IPS-18a (cell line): ENCODE data around the gene PLPPR4.

ENCODE experiments used
- H3K27ac ChIP-seq: one replicate; pipeline ENCODE4 v1.5.1; 2013; ENCODE audit warnings: low read length
- H3K27me3 ChIP-seq: one replicate; pipeline ENCODE4 v1.6.1; 2013; ENCODE audit warnings: mild to moderate bottlenecking, low read length; ENCODE audit not compliant: control insufficient read depth, insufficient read depth
- H3K36me3 ChIP-seq: one replicate; pipeline ENCODE4 v1.6.1; 2013; ENCODE audit warnings: low read depth, low read length; ENCODE audit not compliant: control insufficient read depth
- H3K4me1 ChIP-seq: one replicate; pipeline ENCODE4 v1.6.1; 2013; ENCODE audit warnings: low read depth, low read length; ENCODE audit not compliant: control insufficient read depth
- H3K4me3 ChIP-seq: one replicate; pipeline ENCODE4 v1.5.1; 2013; ENCODE audit warnings: low read length
- H3K9ac ChIP-seq: one replicate; pipeline ENCODE4 v1.6.1; 2013; ENCODE audit warnings: mild to moderate bottlenecking, low read length, moderate library complexity
- H3K9me3 ChIP-seq: one replicate; pipeline ENCODE4 v1.6.1; 2013; ENCODE audit warnings: low read depth, low read length; ENCODE audit not compliant: control insufficient read depth

Gene PLPPR4

DNA sequence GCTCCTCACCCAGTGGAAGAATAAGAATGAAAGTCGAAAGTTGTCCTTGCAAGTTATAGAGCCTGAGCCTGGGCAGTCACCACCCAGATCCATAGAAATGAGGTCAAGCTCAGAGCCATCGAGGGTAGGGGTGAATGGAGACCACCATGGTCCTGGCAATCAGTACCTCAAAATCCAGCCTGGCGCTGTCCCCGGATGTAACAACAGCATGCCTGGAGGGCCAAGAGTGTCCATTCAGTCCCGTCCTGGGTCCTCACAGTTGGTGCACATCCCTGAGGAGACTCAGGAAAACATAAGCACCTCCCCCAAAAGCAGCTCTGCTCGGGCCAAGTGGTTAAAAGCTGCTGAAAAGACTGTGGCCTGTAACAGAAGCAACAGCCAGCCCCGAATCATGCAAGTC lies 41.8 kb downstream of the PLPPR4 start:
- Histone ChIP-seq H3K27me3 (no peaks in the 10 kb centered on the region), H3K9ac (no peak overlapping the region), H3K27ac (no peak overlapping the region), H3K9me3 (no peaks in the 10 kb centered on the region), H3K36me3 (no peaks in the 10 kb centered on the region), H3K4me3 (no peak overlapping the region), H3K4me1 (no peaks in the 10 kb centered on the region)

DNA sequence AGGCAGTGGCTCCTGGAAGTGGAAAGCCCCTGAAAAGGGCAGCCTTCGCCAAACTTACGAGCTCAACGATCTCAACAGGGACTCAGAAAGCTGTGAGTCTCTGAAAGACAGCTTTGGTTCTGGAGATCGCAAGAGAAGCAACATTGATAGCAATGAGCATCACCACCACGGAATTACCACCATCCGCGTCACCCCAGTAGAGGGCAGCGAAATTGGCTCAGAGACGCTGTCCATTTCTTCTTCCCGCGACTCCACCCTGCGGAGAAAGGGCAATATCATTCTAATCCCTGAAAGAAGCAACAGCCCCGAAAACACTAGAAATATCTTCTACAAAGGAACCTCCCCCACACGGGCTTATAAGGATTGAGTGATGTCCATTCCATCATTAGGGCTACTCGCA lies 42.4 kb downstream of the PLPPR4 start:
- H3K27me3 ChIP-seq, result no peaks in the 10 kb centered on the region
- no peaks in the 10 kb centered on the region for H3K9me3 ChIP-seq
- H3K36me3 ChIP-seq, result no peaks in the 10 kb centered on the region
- H3K27ac ChIP-seq, result no peak overlapping the region
- H3K4me1 ChIP-seq, result no peaks in the 10 kb centered on the region
- H3K9ac ChIP-seq, result no peak overlapping the region
- no peak overlapping the region for H3K4me3 ChIP-seq

DNA sequence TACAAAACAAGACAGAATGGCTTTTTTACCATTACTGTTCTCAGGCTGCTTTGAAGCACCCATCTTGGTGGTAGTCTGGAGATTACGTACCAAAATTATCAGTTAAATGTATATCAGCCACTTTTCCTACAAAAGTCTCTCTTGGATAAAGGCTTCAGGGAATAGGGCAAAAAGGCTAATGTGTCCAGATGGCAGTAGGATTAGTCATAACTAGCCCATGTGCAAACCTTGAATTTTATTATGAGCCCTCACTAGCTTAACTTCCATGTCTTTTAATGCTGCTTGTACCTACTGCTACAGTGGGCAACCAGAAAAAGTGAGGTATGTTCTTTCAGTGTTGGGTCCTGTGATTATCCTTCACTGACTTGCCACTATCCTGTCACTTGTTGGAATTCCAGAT lies 51.0 kb downstream of the PLPPR4 start:
- Histone ChIP-seq H3K9me3 (no peaks in the 10 kb centered on the region), H3K4me3 (no peak overlapping the region), H3K36me3 (no peaks in the 10 kb centered on the region), H3K4me1 (no peaks in the 10 kb centered on the region), H3K27ac (no peak overlapping the region), H3K27me3 (no peaks in the 10 kb centered on the region), H3K9ac (no peak overlapping the region)

DNA sequence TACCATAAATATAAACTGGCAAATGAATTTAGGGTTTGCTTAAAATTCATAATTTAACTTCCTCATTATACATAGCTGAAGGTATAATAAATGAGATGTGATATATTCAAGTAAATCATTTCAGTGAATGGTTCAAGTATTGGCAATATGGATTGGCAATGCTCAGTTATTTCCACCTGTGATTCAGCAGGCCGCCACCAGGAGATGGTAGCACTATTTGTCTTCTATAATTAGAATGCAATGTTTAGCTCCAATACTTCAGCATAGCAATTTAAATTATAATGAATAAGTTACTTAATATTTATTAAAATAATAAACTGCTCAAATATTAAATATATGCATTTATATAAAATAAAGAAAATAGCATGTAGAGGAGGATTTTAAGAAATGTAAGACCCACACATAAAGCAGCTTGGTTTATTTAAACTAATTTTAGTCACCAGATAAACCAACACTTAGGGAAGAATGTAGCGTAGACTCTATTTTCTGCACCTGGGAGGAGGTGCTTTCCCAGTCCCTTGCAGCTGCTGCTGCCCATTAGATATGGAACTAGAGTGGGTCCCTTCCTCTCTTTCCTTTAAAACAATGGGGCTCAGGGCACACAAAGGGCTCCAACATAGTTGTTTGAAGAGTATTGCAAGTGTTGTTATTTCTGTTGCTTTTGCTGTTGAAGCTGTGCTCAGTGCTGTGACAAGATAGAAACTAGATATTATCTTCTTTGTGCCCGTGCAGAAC lies 62.1 kb downstream of the PLPPR4 start:
- H3K4me3 ChIP-seq, result no peak overlapping the region
- H3K27ac ChIP-seq, result no peak overlapping the region
- H3K27me3 ChIP-seq, result no peaks in the 10 kb centered on the region
- H3K9ac ChIP-seq, result peak overlapping the region; percentile 24
- H3K9me3 ChIP-seq, result no peaks in the 10 kb centered on the region
- H3K36me3 ChIP-seq, result no peaks in the 10 kb centered on the region
- H3K4me1 ChIP-seq, result peaks cover 24% of the 10 kb centered on the region

DNA sequence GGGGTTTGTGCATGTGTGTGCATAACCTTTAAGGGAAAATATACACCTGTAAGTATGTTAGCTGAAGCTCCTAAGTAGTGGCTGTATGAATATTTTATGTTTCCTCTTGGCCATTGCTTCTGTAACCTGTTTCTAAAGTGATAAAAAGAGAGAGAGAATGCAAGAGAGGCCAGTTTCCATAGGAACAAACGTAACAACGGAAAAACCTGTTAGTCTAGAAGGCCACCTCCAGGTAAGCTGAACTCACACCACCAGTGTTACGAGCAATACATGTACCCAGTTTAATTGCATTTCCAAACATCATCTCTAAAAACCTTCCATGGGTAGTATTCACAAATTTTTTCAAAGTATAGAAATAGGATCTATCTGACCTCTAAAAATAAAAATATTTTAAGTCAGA lies 63.1 kb downstream of the PLPPR4 start:
- Histone ChIP-seq H3K27ac (peak overlapping the region; percentile 8), H3K36me3 (no peaks in the 10 kb centered on the region), H3K4me3 (peak overlapping the region; percentile 15), H3K9ac (peak overlapping the region; percentile 24), H3K27me3 (no peaks in the 10 kb centered on the region), H3K9me3 (no peaks in the 10 kb centered on the region), H3K4me1 (peaks cover 24% of the 10 kb centered on the region)

DNA sequence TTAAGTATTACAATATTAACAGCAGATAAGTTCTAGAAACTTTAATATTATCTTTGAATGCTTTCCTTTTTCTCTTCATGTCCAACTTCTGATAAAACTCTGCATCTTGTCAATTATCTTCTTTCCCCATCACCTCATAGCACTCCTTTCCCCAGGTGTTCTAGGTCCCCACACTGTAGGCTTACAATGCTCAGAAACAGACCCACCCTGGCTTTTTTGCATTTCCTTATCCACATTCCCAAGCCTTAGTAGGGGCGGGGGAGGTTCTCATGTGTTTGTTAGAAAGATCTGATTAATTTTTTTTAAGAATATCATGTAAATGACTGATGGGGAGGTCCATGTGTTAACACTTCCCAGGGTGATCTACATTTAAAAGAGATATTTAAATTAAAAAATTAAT lies 63.9 kb downstream of the PLPPR4 start:
- Histone ChIP-seq H3K27ac (no peak overlapping the region), H3K9me3 (no peaks in the 10 kb centered on the region), H3K27me3 (no peaks in the 10 kb centered on the region), H3K9ac (no peak overlapping the region), H3K4me1 (peaks cover 24% of the 10 kb centered on the region), H3K36me3 (no peaks in the 10 kb centered on the region), H3K4me3 (no peak overlapping the region)

DNA sequence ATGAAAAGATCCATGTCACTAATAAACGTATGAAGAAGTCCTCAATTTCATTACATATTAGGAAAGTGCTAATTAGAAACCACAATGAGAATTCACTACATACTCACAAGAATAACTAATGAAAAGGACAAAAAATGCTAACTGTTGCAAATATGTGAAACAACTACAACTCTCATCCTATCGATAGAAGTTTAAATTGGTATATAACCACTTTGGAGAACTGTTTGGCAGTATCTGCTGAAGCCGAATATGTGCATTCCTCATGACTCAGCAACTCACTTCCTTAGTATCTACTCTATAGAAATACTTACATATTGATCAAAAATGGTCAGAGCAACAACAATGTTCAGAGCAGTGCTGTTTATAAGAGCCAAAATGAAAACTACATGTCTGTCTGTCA lies 66.8 kb downstream of the PLPPR4 start:
- no peak overlapping the region for H3K4me3 ChIP-seq
- no peak overlapping the region for H3K9ac ChIP-seq
- no peaks in the 10 kb centered on the region for H3K9me3 ChIP-seq
- H3K27ac ChIP-seq, result no peak overlapping the region
- no peaks in the 10 kb centered on the region for H3K27me3 ChIP-seq
- peaks cover 24% of the 10 kb centered on the region for H3K4me1 ChIP-seq
- H3K36me3 ChIP-seq, result no peaks in the 10 kb centered on the region

DNA sequence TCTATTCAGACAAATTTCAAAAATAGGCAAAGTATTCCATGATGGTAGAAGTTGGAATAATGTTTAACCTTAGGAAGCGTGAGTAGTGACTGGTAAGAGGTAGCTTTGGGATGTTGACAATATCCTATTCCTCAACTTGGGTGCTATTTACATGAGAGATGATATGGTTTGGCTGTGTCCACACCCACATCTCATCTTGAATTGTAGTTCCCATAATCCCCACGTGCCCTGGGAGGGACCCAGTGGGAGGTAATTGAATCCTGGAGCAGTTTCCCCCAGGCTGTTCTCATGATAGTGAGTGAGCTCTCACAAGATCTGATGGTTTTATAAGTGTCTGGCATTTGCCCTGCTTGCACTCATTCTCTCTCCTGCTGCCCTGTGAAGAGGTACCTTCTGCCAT lies 67.3 kb downstream of the PLPPR4 start:
- no peak overlapping the region for H3K9ac ChIP-seq
- H3K4me3 ChIP-seq, result no peak overlapping the region
- no peaks in the 10 kb centered on the region for H3K27me3 ChIP-seq
- no peaks in the 10 kb centered on the region for H3K36me3 ChIP-seq
- H3K27ac ChIP-seq, result no peak overlapping the region
- no peaks in the 10 kb centered on the region for H3K9me3 ChIP-seq
- H3K4me1 ChIP-seq, result peaks cover 22% of the 10 kb centered on the region

DNA sequence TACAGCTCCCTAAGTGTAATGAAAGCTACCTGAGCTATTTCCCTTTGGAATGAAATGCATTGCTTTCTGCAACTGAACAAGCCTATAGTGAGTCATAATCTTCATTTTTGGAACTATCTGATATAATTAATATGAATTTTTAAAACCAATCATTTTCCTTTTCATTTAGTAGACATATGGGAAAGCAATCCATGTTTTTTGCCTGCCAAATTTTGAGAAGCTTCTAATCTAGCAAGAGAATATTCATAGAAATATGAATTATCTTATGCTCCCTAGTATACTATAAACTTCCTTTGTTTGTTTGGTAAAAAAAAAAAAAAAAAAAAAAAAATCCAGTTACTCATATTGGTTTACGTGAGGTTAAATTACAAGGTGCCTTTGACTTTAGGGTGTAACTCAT lies 68.3 kb downstream of the PLPPR4 start:
- no peak overlapping the region for H3K27ac ChIP-seq

DNA sequence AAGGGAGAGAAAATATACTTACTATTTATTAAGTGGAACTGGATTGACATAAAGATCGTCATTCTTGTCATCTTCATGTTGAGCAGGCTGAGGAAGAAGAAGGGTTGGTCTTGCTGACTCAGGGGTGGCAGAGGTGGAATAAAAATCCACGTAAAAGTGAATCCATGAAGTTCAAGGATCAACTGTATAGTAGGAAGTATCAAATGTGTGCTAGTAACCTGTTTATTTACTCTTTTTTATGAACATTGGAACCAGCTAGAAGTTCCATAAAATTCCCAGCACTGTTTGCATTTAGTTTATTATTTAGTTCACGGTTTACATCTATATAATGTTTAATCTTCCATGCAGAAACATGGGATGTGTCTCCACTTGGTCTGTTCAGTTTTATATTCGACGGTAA lies 70.7 kb downstream of the PLPPR4 start:
- no peak overlapping the region for H3K27ac ChIP-seq

More for the DNA sequence above, 68.3 kb downstream of the PLPPR4 start:
- Histone ChIP-seq H3K4me1 (peaks cover 14% of the 10 kb centered on the region), H3K9me3 (no peaks in the 10 kb centered on the region), H3K9ac (no peak overlapping the region), H3K4me3 (no peak overlapping the region), H3K27me3 (no peaks in the 10 kb centered on the region), H3K36me3 (no peaks in the 10 kb centered on the region)

DNA sequence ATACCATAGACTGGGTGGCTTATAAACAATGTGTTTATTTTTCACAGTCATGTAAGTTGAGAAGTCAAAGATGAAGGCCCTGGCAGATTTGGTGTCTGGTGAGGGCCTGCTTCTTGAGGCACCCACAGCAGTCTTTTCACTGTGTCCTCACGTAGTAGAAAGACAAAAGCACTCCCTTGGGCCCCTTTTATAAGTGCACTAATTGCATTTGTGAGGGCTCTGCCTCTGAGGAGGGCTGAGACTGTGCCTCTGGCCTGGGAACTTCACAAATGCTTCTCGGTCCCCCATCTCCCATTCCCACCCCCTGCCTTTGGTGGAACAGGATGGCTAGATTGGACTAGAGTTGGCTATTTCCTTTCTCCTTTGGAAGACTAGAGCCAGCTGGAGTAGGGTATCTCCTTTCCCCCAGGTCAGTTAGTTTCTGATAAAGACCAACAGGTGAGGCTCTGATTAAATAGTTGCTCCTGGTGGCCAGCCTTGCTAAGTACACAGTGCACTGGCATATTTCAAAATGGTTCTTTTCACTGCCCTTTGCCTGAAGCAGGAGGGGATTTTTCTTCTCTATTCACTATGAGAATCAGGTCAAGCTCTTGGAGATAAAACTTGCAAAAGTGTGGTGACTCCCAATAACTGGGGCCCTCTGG lies 82.9 kb downstream of the PLPPR4 start:
- Histone ChIP-seq H3K27ac (no peak overlapping the region), H3K9me3 (no peaks in the 10 kb centered on the region), H3K4me1 (no peaks in the 10 kb centered on the region), H3K9ac (no peak overlapping the region), H3K27me3 (no peaks in the 10 kb centered on the region), H3K4me3 (no peak overlapping the region), H3K36me3 (no peaks in the 10 kb centered on the region)

More for the DNA sequence above, 70.7 kb downstream of the PLPPR4 start:
- no peak overlapping the region for H3K4me3 ChIP-seq
- H3K9me3 ChIP-seq, result no peaks in the 10 kb centered on the region
- H3K4me1 ChIP-seq, result peaks cover 4% of the 10 kb centered on the region
- H3K36me3 ChIP-seq, result no peaks in the 10 kb centered on the region
- no peaks in the 10 kb centered on the region for H3K27me3 ChIP-seq
- no peak overlapping the region for H3K9ac ChIP-seq
